LNCAP (cell line): ENCODE measurements around the gene JMJD8.

Source experiments
- CTCF ChIP-seq: fragments of 450-650 bp; IDR thresholded peaks from 2 replicates; pipeline ENCODE4 v1.5.1; 2017; ENCODE audit warnings: mild to moderate bottlenecking

JMJD8 gene

GRCh38 chr16:684071-684794 lies at the start of gene JMJD8:
Gene JMJD8, minus strand, starts transcription at chr16:684334. Its CDS starts 15 bp downstream, at chr16:684319.
- no peak for TF ChIP-seq CTCF

GRCh38 chr16:733382-734207 lies 49.5 kb upstream of the JMJD8 start:
- no peak for TF ChIP-seq CTCF

- no peak for TF ChIP-seq CTCF
Measured at GRCh38 chr16:732936-733335, 48.8 kb upstream of the JMJD8 start.

GRCh38 chr16:732332-732731 lies 48.2 kb upstream of the JMJD8 start:
- TF ChIP-seq CTCF: no peak

- TF ChIP-seq CTCF: no peak
Measured at GRCh38 chr16:730666-731509, 46.8 kb upstream of the JMJD8 start.

- no peak for TF ChIP-seq CTCF
Measured at GRCh38 chr16:729768-730665, 45.9 kb upstream of the JMJD8 start.
